HG02884 (cell line): ENCODE measurements around the gene CLK1.
"Not testable (repeated sequence)": the region's sequence is repeated elsewhere in the genome, so short reads cannot be mapped to it uniquely, and the experiment has no call there.

Experiments
- ATAC-seq: cut with Tn5 transposase; IDR thresholded peaks from one replicate; pipeline ENCODE4 v1.9.1; 2021; ENCODE audit warnings: mild to moderate bottlenecking, moderate library complexity; ENCODE audit not compliant: unreplicated experiment

Gene CLK1

GRCh38 chr2:200864176-200865034, at the start of gene CLK1:
Gene CLK1, minus strand, starts transcription at chr2:200864658. Its CDS starts 2,796 bp downstream, at chr2:200861862.
- peak; percentile 74 for ATAC-seq

GRCh38 chr2:200913654-200914053, 49.2 kb upstream of the CLK1 start:
- no peak for ATAC-seq

GRCh38 chr2:200909958-200910357, 45.5 kb upstream of the CLK1 start:
- no peak for ATAC-seq

GRCh38 chr2:200905618-200906296, 41.3 kb upstream of the CLK1 start:
- no peak for ATAC-seq

- ATAC-seq = peak; percentile 98
These were observed 37.1 kb upstream of the CLK1 start for GRCh38 chr2:200901459-200902072.

GRCh38 chr2:200899482-200899881, 35.0 kb upstream of the CLK1 start:
- no peak for ATAC-seq

GRCh38 chr2:200888704-200889625, 24.5 kb upstream of the CLK1 start, which contains the start of the genes NIF3L1 and PPIL3:
Gene NIF3L1, plus strand, starts transcription at chr2:200889371. Its CDS starts 2,573 bp downstream, at chr2:200891944.
Gene PPIL3, minus strand, starts transcription at chr2:200889077. Its CDS starts 1,462 bp downstream, at chr2:200887615.
- ATAC-seq = peak; percentile 84

- ATAC-seq = not testable (repeated sequence)
These were observed 17.3 kb upstream of the CLK1 start for GRCh38 chr2:200881715-200882249.

- no peak for ATAC-seq
These were observed 13.9 kb upstream of the CLK1 start for GRCh38 chr2:200878289-200878880.

GRCh38 chr2:200877443-200877842, 13.0 kb upstream of the CLK1 start:
- ATAC-seq = no peak

- no peak for ATAC-seq
These were observed 9.1 kb upstream of the CLK1 start for GRCh38 chr2:200873560-200873959.

GRCh38 chr2:200871151-200871550, 6.7 kb upstream of the CLK1 start:
- no peak for ATAC-seq

GRCh38 chr2:200869014-200869413, 4.6 kb upstream of the CLK1 start:
- no peak for ATAC-seq

- peak; percentile 3 for ATAC-seq
These were observed 679 bp downstream of the CLK1 start for GRCh38 chr2:200863782-200864175.

GRCh38 chr2:200862532-200863000, 1.9 kb downstream of the CLK1 start:
- no peak for ATAC-seq

- no peak for ATAC-seq
These were observed 2.8 kb downstream of the CLK1 start for GRCh38 chr2:200861617-200862155.

GRCh38 chr2:200860092-200860795, 4.2 kb downstream of the CLK1 start:
- no peak for ATAC-seq

GRCh38 chr2:200856806-200857205, 7.7 kb downstream of the CLK1 start:
- ATAC-seq = no peak

- no peak for ATAC-seq
These were observed 11.9 kb downstream of the CLK1 start for GRCh38 chr2:200852605-200853004.
